GM12892 (cell line): ENCODE data around the gene HMSD.

Experiments
- POLR2A ChIP-seq: IDR thresholded peaks from 2 replicates; pipeline ENCODE4 v1.6.1; 2011; ENCODE audit warnings: low read depth, low read length, control low read depth
- POLR2AphosphoS5 ChIP-seq: IDR thresholded peaks from 2 replicates; pipeline ENCODE4 v1.6.1; 2011; ENCODE audit warnings: low read depth, low read length, control low read depth
- TAF1 ChIP-seq: IDR thresholded peaks from 2 replicates; pipeline ENCODE4 v1.6.1; 2011; ENCODE audit warnings: low read depth, mild to moderate bottlenecking, control low read depth, low read length, borderline replicate concordance

DNA sequence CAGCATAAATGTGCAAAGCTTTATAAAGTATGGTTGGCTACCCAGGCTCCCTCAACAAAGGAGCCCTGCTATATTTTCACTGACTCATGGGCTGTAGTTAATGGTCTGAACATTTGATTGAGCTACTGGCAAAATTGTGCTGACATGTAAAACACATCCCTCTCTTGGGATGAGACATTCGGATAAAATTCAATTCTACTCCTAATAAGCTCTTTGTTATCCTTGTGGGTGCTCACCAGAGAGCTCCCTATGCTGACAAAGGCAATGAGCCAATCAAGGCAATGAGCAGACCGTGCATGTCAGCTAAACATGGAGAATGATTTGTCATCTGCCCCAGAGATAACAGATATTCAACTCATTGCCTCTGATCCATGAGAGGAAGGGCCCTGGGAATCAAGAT is 48.5 kb downstream of the HMSD start:
- TF ChIP-seq POLR2A (no peak), POLR2AphosphoS5 (no peak), TAF1 (no peak)
